GM12878 (cell line): ENCODE measurements around the gene TREH.

Experiments used
- BRCA1 ChIP-seq: IDR thresholded peaks from 2 replicates; pipeline ENCODE4 v1.6.1; 2011; ENCODE audit warnings: low read depth, low read length, improper control_type of control experiment
- CTCF ChIP-seq, 3 experiments: IDR thresholded peaks in 2 of 3; conservative IDR thresholded peaks in 1 of 3; 2 replicates each; pipeline ENCODE4 v1.5.1; 2011; ENCODE audit warnings: low read depth in 3 of 3, low read length in 3 of 3, mild to moderate bottlenecking in 3 of 3, control low read depth in 2 of 3, moderate library complexity in 2 of 3, inconsistent platforms in 1 of 3, mixed read lengths in 1 of 3; ENCODE audit not compliant: control insufficient read depth in 2 of 3, insufficient read depth in 1 of 3; ENCODE audit errors: extremely low read depth in 1 of 3
- EZH2 ChIP-seq: IDR thresholded peaks from 2 replicates; pipeline ENCODE4 v1.6.1; 2012; ENCODE audit warnings: low read depth, mild to moderate bottlenecking, control low read depth, inconsistent platforms, low read length, borderline replicate concordance; ENCODE audit not compliant: control insufficient read depth
- PBX3 ChIP-seq: IDR thresholded peaks from 2 replicates; pipeline ENCODE4 v1.6.1; 2011; ENCODE audit warnings: mild to moderate bottlenecking, low read depth, low read length, moderate library complexity; ENCODE audit not compliant: insufficient replicate concordance
- POLR2AphosphoS5 ChIP-seq: IDR thresholded peaks from 2 replicates; pipeline ENCODE4 v1.6.1; 2011; ENCODE audit warnings: mild to moderate bottlenecking, low read length, inconsistent platforms
- RAD21 ChIP-seq: IDR thresholded peaks from 2 replicates; pipeline ENCODE4 v1.6.1; 2011; ENCODE audit warnings: mild to moderate bottlenecking, low read depth, low read length, moderate library complexity; ENCODE audit not compliant: insufficient read depth
- REST ChIP-seq: IDR thresholded peaks from 2 replicates; pipeline ENCODE4 v1.6.1; 2012; ENCODE audit warnings: mild to moderate bottlenecking, low read depth, low read length
- SIN3A ChIP-seq: IDR thresholded peaks from 2 replicates; pipeline ENCODE4 v1.6.1; 2012; ENCODE audit warnings: low read depth, low read length, improper control_type of control experiment

- TF ChIP-seq BRCA1 (no peak), RAD21 (no peak), POLR2AphosphoS5 (no peak), EZH2 (no peak), REST (no peak), CTCF (IDR thresholded peaks at IDR 0.05 in 2 of 3, conservative IDR thresholded peaks at IDR 0.05 in 1 of 3; ENCODE audit: control insufficient read depth in 2 of 3, extremely low read depth in 1 of 3, insufficient read depth in 1 of 3, low read depth in 3 of 3, low read length in 3 of 3) (no peak), PBX3 (no peak), SIN3A (no peak)
These were observed 2.9 kb upstream of the TREH start for GRCh38 chr11:118682372-118682771.
